Testis (tissue), 2 donors: ENCODE data around the gene C13orf46.

Source experiments
- CTCF ChIP-seq, 3 experiments: fragments of 450-650 bp in 2 of 3; fragments of 200-600 bp in 1 of 3; sonication (generic) in 1 of 3; IDR thresholded peaks; one replicate each; pipeline ENCODE4 v1.5.1; 2016 to 2019; ENCODE audit warnings: antibody characterized with exemption in 3 of 3, mild to moderate bottlenecking in 2 of 3, moderate library complexity in 1 of 3
- POLR2A ChIP-seq: fragments of 450-650 bp; IDR thresholded peaks from one replicate; pipeline ENCODE4 v1.6.1; 2017; ENCODE audit warnings: antibody characterized with exemption, mild to moderate bottlenecking, moderate library complexity

- TF ChIP-seq CTCF (IDR thresholded peaks at IDR 0.05) (no peak), POLR2A (no peak)
Measured at GRCh38 chr13:113958373-113958772, 15.5 kb downstream of the C13orf46 start.
